DMS153 treated with DMSO at 0.1 percent for 48 hours (cell line): ENCODE measurements around the gene VRK1.
A peak's percentile ranks its signal among the peaks of the same experiment; 100 is the strongest.

Experiments used
- DNase-seq: peaks from one replicate; lab custom pipeline; 2025; ENCODE audit not compliant: unreplicated experiment; lab: John Stamatoyannopoulos, UW

The VRK1 gene

GRCh38 chr14:96821501-96821900 lies 24.3 kb downstream of the VRK1 start:
- DNase-seq: no peak

GRCh38 chr14:96823652-96824051 lies 26.5 kb downstream of the VRK1 start:
- DNase-seq: no peak

GRCh38 chr14:96824283-96824682 lies 27.1 kb downstream of the VRK1 start:
- no peak for DNase-seq

- no peak for DNase-seq
These were observed 29.6 kb downstream of the VRK1 start for GRCh38 chr14:96826818-96827217.

- DNase-seq: no peak
These were observed 30.1 kb downstream of the VRK1 start for GRCh38 chr14:96827290-96827689.

GRCh38 chr14:96829791-96830190 lies 32.6 kb downstream of the VRK1 start:
- no peak for DNase-seq

GRCh38 chr14:96830946-96831345 lies 33.8 kb downstream of the VRK1 start:
- DNase-seq: no peak

- no peak for DNase-seq
These were observed 35.2 kb downstream of the VRK1 start for GRCh38 chr14:96832351-96832750.

GRCh38 chr14:96838449-96838848 lies 41.3 kb downstream of the VRK1 start:
- no peak for DNase-seq

GRCh38 chr14:96839251-96839650 lies 42.1 kb downstream of the VRK1 start:
- no peak for DNase-seq

GRCh38 chr14:96843137-96843536 lies 46.0 kb downstream of the VRK1 start:
- no peak for DNase-seq

GRCh38 chr14:96844857-96845570 lies 47.8 kb downstream of the VRK1 start:
- no peak for DNase-seq

GRCh38 chr14:96847451-96847850 lies 50.3 kb downstream of the VRK1 start:
- DNase-seq: no peak

- DNase-seq: no peak
These were observed 50.8 kb downstream of the VRK1 start for GRCh38 chr14:96848011-96848410.

- no peak for DNase-seq
These were observed 52.6 kb downstream of the VRK1 start for GRCh38 chr14:96849733-96850132.

- DNase-seq: no peak
These were observed 54.7 kb downstream of the VRK1 start for GRCh38 chr14:96851694-96852381.

- peak; percentile 2 for DNase-seq
These were observed 55.7 kb downstream of the VRK1 start for GRCh38 chr14:96852823-96853422.

GRCh38 chr14:96858643-96859042 lies 61.5 kb downstream of the VRK1 start:
- DNase-seq: no peak

- DNase-seq: no peak
These were observed 64.6 kb downstream of the VRK1 start for GRCh38 chr14:96861568-96862310.

GRCh38 chr14:96863327-96863985 lies 66.3 kb downstream of the VRK1 start:
- no peak for DNase-seq

- no peak for DNase-seq
These were observed 66.8 kb downstream of the VRK1 start for GRCh38 chr14:96863986-96864330.
